ENCODE data around the gene LRRC75A. TPM values are rescaled to one million over a fixed set of nuclear protein-coding genes. Genes with fewer than 3 reads are reported as not detected.

LRRC75A gene
- total and polyA plus RNA-seq, 2 experiments from 2014 or later: 10.7 to 18.0 TPM

DNA sequence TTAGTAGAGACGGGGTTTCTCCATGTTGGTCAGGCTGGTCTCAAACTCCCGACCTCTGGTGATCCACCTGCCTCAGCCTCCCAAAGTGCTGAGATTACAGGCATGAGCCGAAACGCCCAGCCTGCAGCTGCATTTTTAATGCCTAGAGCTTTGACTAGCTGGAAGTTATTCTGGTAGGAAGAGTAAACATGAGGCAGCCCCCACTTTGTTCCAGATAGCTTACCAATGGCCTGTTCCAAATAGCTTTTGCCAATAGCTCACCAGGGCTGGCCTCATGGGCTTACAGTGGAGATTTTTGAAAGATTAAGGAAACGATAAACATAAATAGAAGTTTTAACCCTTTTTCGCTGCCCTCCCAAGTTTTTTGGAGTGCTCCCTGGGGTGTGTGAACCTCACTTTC, 66.8 kb downstream of the LRRC75A start:
- Histone ChIP-seq H3K36me3 (replicated peaks; ENCODE audit: insufficient read depth, low read depth) (no peaks in the 10 kb centered on the region), H3K79me2 (no peaks in the 10 kb centered on the region), H3K4me1 (ENCODE audit: insufficient read depth) (no peaks in the 10 kb centered on the region), H3K9me3 (ENCODE audit: low read depth) (no peaks in the 10 kb centered on the region), H4K20me1 (ENCODE audit: insufficient read depth, poor library complexity, severe bottlenecking) (no peaks in the 10 kb centered on the region), H3K27ac (no peak overlapping the region), H2AFZ (no peak overlapping the region), H3K4me3 (no peak overlapping the region), H3K4me2 (no peak overlapping the region), H3K27me3 (no peaks in the 10 kb centered on the region), H3K9me2 (replicated peaks; ENCODE audit: insufficient read depth) (no peaks in the 10 kb centered on the region)
- no peak for DNase-seq (ENCODE audit: low spot score)
- TF ChIP-seq EZH2 (IDR thresholded peaks at IDR 0.05; ENCODE audit: borderline replicate concordance): no peak
- 50% methylated on average over 6 of the region's 6 CpGs for WGBS (ENCODE audit: low lambda C conversion rate, missing lambda C conversion rate)

DNA sequence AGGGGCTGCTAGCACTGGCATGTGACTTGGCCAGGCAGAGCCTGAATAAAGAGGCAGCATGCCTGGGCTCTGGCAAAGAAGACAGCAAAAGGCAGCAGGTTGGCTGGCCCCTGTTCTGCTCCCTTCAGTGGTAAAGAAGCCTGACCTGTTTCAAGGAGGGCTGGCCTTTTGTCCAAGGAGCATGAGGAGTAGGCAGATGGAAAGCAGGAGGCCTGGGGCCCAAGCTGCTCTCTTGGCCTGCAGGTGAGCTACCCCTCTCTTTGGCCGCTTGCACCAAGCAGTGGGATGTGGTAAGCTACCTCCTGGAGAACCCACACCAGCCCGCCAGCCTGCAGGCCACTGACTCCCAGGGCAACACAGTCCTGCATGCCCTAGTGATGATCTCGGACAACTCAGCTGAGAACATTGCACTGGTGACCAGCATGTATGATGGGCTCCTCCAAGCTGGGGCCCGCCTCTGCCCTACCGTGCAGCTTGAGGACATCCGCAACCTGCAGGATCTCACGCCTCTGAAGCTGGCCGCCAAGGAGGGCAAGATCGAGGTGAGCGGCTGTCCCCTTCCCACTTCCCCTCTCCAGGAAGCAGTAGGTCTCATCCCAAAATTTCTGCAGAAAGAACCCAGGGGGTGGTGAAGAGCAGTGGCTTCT, 68.6 kb downstream of the LRRC75A start:
- H4K20me1 ChIP-seq (ENCODE audit: insufficient read depth, poor library complexity, severe bottlenecking): no peaks in the 10 kb centered on the region
- H3K79me2 ChIP-seq: no peaks in the 10 kb centered on the region
- no peak for DNase-seq (ENCODE audit: low spot score)
- no peak overlapping the region for H3K27ac ChIP-seq
- H3K4me2 ChIP-seq: no peak overlapping the region
- 95% methylated on average over 10 of the region's 10 CpGs for WGBS (ENCODE audit: low lambda C conversion rate, missing lambda C conversion rate)
- no peaks in the 10 kb centered on the region for H3K9me3 ChIP-seq (ENCODE audit: low read depth)
- no peaks in the 10 kb centered on the region for H3K9me2 ChIP-seq (replicated peaks; ENCODE audit: insufficient read depth)
- TF ChIP-seq, protein P1, sequence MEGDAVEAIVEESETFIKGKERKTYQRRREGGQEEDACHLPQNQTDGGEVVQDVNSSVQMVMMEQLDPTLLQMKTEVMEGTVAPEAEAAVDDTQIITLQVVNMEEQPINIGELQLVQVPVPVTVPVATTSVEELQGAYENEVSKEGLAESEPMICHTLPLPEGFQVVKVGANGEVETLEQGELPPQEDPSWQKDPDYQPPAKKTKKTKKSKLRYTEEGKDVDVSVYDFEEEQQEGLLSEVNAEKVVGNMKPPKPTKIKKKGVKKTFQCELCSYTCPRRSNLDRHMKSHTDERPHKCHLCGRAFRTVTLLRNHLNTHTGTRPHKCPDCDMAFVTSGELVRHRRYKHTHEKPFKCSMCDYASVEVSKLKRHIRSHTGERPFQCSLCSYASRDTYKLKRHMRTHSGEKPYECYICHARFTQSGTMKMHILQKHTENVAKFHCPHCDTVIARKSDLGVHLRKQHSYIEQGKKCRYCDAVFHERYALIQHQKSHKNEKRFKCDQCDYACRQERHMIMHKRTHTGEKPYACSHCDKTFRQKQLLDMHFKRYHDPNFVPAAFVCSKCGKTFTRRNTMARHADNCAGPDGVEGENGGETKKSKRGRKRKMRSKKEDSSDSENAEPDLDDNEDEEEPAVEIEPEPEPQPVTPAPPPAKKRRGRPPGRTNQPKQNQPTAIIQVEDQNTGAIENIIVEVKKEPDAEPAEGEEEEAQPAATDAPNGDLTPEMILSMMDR (IDR thresholded peaks at IDR 0.05; ENCODE audit: poor library complexity): no peak
- TF ChIP-seq EZH2 (IDR thresholded peaks at IDR 0.05; ENCODE audit: borderline replicate concordance): no peak
- no peak for TF ChIP-seq EZH2phosphoT487 (IDR thresholded peaks at IDR 0.05; ENCODE audit: low read depth, severe bottlenecking, unreplicated experiment)
- no peaks in the 10 kb centered on the region for H3K27me3 ChIP-seq
- H3K4me1 ChIP-seq (ENCODE audit: insufficient read depth): peaks cover 17% of the 10 kb centered on the region
- no peak overlapping the region for H3K4me3 ChIP-seq
- H3K36me3 ChIP-seq (replicated peaks; ENCODE audit: insufficient read depth, low read depth): no peaks in the 10 kb centered on the region
- no peak overlapping the region for H2AFZ ChIP-seq

DNA sequence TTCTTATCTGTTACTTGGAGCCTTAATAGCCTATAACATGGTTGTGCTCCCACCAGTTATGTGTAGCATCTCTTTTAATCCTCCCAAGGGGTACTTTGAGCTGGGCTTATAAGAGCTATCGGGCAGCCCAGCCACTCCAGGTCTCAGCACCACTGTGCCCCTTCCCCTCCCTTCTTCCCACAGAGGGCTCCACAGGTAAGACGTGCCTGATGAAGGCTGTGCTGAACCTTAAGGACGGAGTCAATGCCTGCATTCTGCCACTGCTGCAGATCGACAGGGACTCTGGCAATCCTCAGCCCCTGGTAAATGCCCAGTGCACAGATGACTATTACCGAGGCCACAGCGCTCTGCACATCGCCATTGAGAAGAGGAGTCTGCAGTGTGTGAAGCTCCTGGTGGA, 69.6 kb downstream of the LRRC75A start:
- no peak for TF ChIP-seq EZH2phosphoT487 (IDR thresholded peaks at IDR 0.05; ENCODE audit: low read depth, severe bottlenecking, unreplicated experiment)
- TF ChIP-seq EZH2 (IDR thresholded peaks at IDR 0.05; ENCODE audit: borderline replicate concordance): no peak
- TF ChIP-seq, protein P1 (IDR thresholded peaks at IDR 0.05; ENCODE audit: poor library complexity): no peak
- Histone ChIP-seq H3K4me2 (no peak overlapping the region), H3K4me3 (no peak overlapping the region), H3K27me3 (no peaks in the 10 kb centered on the region), H3K27ac (no peak overlapping the region), H3K79me2 (no peaks in the 10 kb centered on the region), H3K9me3 (ENCODE audit: low read depth) (no peaks in the 10 kb centered on the region), H2AFZ (no peak overlapping the region), H3K36me3 (replicated peaks; ENCODE audit: insufficient read depth, low read depth) (no peaks in the 10 kb centered on the region), H3K9me2 (replicated peaks; ENCODE audit: insufficient read depth) (no peaks in the 10 kb centered on the region), H3K4me1 (ENCODE audit: insufficient read depth) (peaks cover 17% of the 10 kb centered on the region), H4K20me1 (ENCODE audit: insufficient read depth, poor library complexity, severe bottlenecking) (no peaks in the 10 kb centered on the region)
- WGBS (ENCODE audit: low lambda C conversion rate, missing lambda C conversion rate): 88% methylated on average over 7 of the region's 7 CpGs
- DNase-seq (ENCODE audit: low spot score): no peak

DNA sequence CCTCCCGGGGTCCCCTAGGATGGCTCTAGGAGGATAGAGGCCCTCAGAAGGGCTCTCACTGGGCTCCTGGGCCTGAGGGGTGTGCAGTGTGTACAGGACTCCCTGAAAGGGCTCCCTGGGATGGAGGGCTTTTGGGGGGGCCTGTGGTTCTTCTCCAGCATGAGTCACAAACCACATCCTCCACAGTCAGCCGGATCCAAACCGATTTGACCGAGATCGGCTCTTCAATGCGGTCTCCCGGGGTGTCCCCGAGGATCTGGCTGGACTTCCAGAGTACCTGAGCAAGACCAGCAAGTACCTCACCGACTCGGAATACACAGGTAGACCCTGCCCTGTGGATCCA, 72.1 kb downstream of the LRRC75A start:
- H4K20me1 ChIP-seq (ENCODE audit: insufficient read depth, poor library complexity, severe bottlenecking): no peaks in the 10 kb centered on the region
- peak overlapping the region; percentile 86 for H3K27ac ChIP-seq
- no peaks in the 10 kb centered on the region for H3K36me3 ChIP-seq (replicated peaks; ENCODE audit: insufficient read depth, low read depth)
- peak; percentile 5 for DNase-seq (ENCODE audit: low spot score)
- no peaks in the 10 kb centered on the region for H3K27me3 ChIP-seq
- no peak overlapping the region for H3K4me2 ChIP-seq
- no peak overlapping the region for H2AFZ ChIP-seq
- H3K9me2 ChIP-seq (replicated peaks; ENCODE audit: insufficient read depth): no peaks in the 10 kb centered on the region
- no peaks in the 10 kb centered on the region for H3K79me2 ChIP-seq
- no peak overlapping the region for H3K4me3 ChIP-seq
- H3K4me1 ChIP-seq (ENCODE audit: insufficient read depth): peaks cover 23% of the 10 kb centered on the region
- TF ChIP-seq, protein P1 (IDR thresholded peaks at IDR 0.05; ENCODE audit: poor library complexity): no peak
- TF ChIP-seq EZH2phosphoT487 (IDR thresholded peaks at IDR 0.05; ENCODE audit: low read depth, severe bottlenecking, unreplicated experiment) (no peak), EZH2 (IDR thresholded peaks at IDR 0.05; ENCODE audit: borderline replicate concordance) (no peak)
- WGBS (ENCODE audit: low lambda C conversion rate, missing lambda C conversion rate): 88% methylated on average over 9 of the region's 10 CpGs
- no peaks in the 10 kb centered on the region for H3K9me3 ChIP-seq (ENCODE audit: low read depth)
